HUES6 (cell line): Measurements from ENCODE around the gene SASH1.
"Not testable (repeated sequence)": the region's sequence is repeated elsewhere in the genome, so short reads cannot be mapped to it uniquely, and the experiment has no call there.

Experiments
- H3K27ac ChIP-seq: 2 replicates; pipeline ENCODE4 v1.7.0; 2013; ENCODE audit warnings: low read depth, mild to moderate bottlenecking, low read length, inconsistent platforms
- H3K27me3 ChIP-seq: 2 replicates; pipeline ENCODE4 v1.6.1; 2013; ENCODE audit warnings: low read length; ENCODE audit not compliant: control insufficient read depth, insufficient read depth
- H3K36me3 ChIP-seq: 2 replicates; pipeline ENCODE4 v1.6.1; 2013; ENCODE audit warnings: low read length; ENCODE audit not compliant: control insufficient read depth, insufficient read depth
- H3K4me1 ChIP-seq: 2 replicates; pipeline ENCODE4 v1.6.1; 2013; ENCODE audit warnings: low read length; ENCODE audit not compliant: control insufficient read depth, insufficient read depth
- H3K4me3 ChIP-seq: 2 replicates; pipeline ENCODE4 v1.5.1; 2013; ENCODE audit warnings: low read depth, low read length
- H3K9ac ChIP-seq: one replicate; pipeline ENCODE4 v1.6.1; 2013; ENCODE audit warnings: mild to moderate bottlenecking, low read length
- H3K9me3 ChIP-seq: 2 replicates; pipeline ENCODE4 v1.6.1; 2013; ENCODE audit warnings: low read depth, low read length; ENCODE audit not compliant: control insufficient read depth, insufficient read depth

SASH1 gene

GRCh38 chr6:148389917-148390316 is 47.3 kb downstream of the SASH1 start:
- H3K9ac ChIP-seq: no peak overlapping the region
- H3K36me3 ChIP-seq: no peaks in the 10 kb centered on the region; the same call in 1 of the 2 replicates
- H3K4me3 ChIP-seq: no peak overlapping the region
- H3K27ac ChIP-seq: no peak overlapping the region
- H3K27me3 ChIP-seq: no peaks in the 10 kb centered on the region
- peaks cover 10% of the 10 kb centered on the region for H3K4me1 ChIP-seq
- H3K9me3 ChIP-seq: no peaks in the 10 kb centered on the region

GRCh38 chr6:148392127-148392526 is 49.5 kb downstream of the SASH1 start:
- H3K4me1 ChIP-seq, H3K27ac ChIP-seq, H3K4me3 ChIP-seq, H3K36me3 ChIP-seq, H3K9me3 ChIP-seq, H3K9ac ChIP-seq, H3K27me3 ChIP-seq: not testable (repeated sequence)

- Histone ChIP-seq H3K27ac (no peak overlapping the region), H3K27me3 (no peaks in the 10 kb centered on the region), H3K4me3 (no peak overlapping the region), H3K9ac (no peak overlapping the region), H3K4me1 (0 out of 2 replicates have a peak, but pooled peaks cover 6% of the 10 kb centered on the region), H3K36me3 (no peaks in the 10 kb centered on the region; the same call in 1 of the 2 replicates), H3K9me3 (no peaks in the 10 kb centered on the region)
Observed at GRCh38 chr6:148392671-148393070, 50.0 kb downstream of the SASH1 start.

GRCh38 chr6:148395583-148396101 is 53.0 kb downstream of the SASH1 start:
- Histone ChIP-seq H3K4me3 (no peak overlapping the region), H3K9ac (no peak overlapping the region), H3K9me3 (no peaks in the 10 kb centered on the region), H3K27me3 (no peaks in the 10 kb centered on the region), H3K36me3 (peaks cover 6% of the 10 kb centered on the region; the same call in 1 of the 2 replicates), H3K27ac (no peak overlapping the region), H3K4me1 (no peaks in the 10 kb centered on the region)

- Histone ChIP-seq H3K4me3 (no peak overlapping the region), H3K4me1 (peaks cover 3% of the 10 kb centered on the region; the same call in 1 of the 2 replicates)
Observed at GRCh38 chr6:148396411-148396810, 53.8 kb downstream of the SASH1 start.

GRCh38 chr6:148396926-148397325 is 54.3 kb downstream of the SASH1 start:
- Histone ChIP-seq H3K27ac (no peak overlapping the region), H3K4me1 (peaks cover 3% of the 10 kb centered on the region; the same call in 1 of the 2 replicates), H3K4me3 (no peak overlapping the region), H3K36me3 (peaks cover 6% of the 10 kb centered on the region; the same call in 1 of the 2 replicates), H3K9ac (no peak overlapping the region), H3K9me3 (no peaks in the 10 kb centered on the region), H3K27me3 (no peaks in the 10 kb centered on the region)

More at GRCh38 chr6:148396411-148396810, 53.8 kb downstream of the SASH1 start:
- Histone ChIP-seq H3K9me3 (no peaks in the 10 kb centered on the region), H3K27me3 (no peaks in the 10 kb centered on the region), H3K36me3 (peaks cover 6% of the 10 kb centered on the region; the same call in 1 of the 2 replicates), H3K27ac (no peak overlapping the region), H3K9ac (no peak overlapping the region)

- Histone ChIP-seq H3K27ac (no peak overlapping the region), H3K9me3 (no peaks in the 10 kb centered on the region), H3K36me3 (peaks cover 6% of the 10 kb centered on the region; the same call in 1 of the 2 replicates), H3K4me3 (no peak overlapping the region), H3K4me1 (peaks cover 3% of the 10 kb centered on the region; the same call in 1 of the 2 replicates), H3K27me3 (no peaks in the 10 kb centered on the region), H3K9ac (no peak overlapping the region)
Observed at GRCh38 chr6:148398244-148398643, 55.6 kb downstream of the SASH1 start.

GRCh38 chr6:148398678-148399077 is 56.0 kb downstream of the SASH1 start:
- H3K9me3 ChIP-seq: no peaks in the 10 kb centered on the region
- no peak overlapping the region for H3K27ac ChIP-seq
- no peak overlapping the region for H3K4me3 ChIP-seq
- H3K36me3 ChIP-seq: peaks cover 6% of the 10 kb centered on the region; the same call in 1 of the 2 replicates
- H3K4me1 ChIP-seq: peaks cover 6% of the 10 kb centered on the region
- no peaks in the 10 kb centered on the region for H3K27me3 ChIP-seq
- no peak overlapping the region for H3K9ac ChIP-seq

GRCh38 chr6:148401571-148401970 is 58.9 kb downstream of the SASH1 start:
- Histone ChIP-seq H3K27ac (no peak overlapping the region), H3K4me1 (peaks cover 18% of the 10 kb centered on the region), H3K4me3 (no peak overlapping the region), H3K36me3 (peaks cover 6% of the 10 kb centered on the region; the same call in 1 of the 2 replicates), H3K9me3 (no peaks in the 10 kb centered on the region), H3K9ac (no peak overlapping the region), H3K27me3 (no peaks in the 10 kb centered on the region)

- H3K9ac ChIP-seq: no peak overlapping the region
- H3K27ac ChIP-seq: no peak overlapping the region
- no peaks in the 10 kb centered on the region for H3K27me3 ChIP-seq
- H3K4me1 ChIP-seq: peaks cover 18% of the 10 kb centered on the region
- no peaks in the 10 kb centered on the region for H3K9me3 ChIP-seq
- H3K36me3 ChIP-seq: no peaks in the 10 kb centered on the region
- no peak overlapping the region for H3K4me3 ChIP-seq
Observed at GRCh38 chr6:148404456-148405054, 61.9 kb downstream of the SASH1 start.

GRCh38 chr6:148405894-148406293 is 63.3 kb downstream of the SASH1 start:
- no peak overlapping the region for H3K4me3 ChIP-seq
- H3K4me1 ChIP-seq: peaks cover 16% of the 10 kb centered on the region
- no peaks in the 10 kb centered on the region for H3K36me3 ChIP-seq
- H3K27ac ChIP-seq: no peak overlapping the region
- no peak overlapping the region for H3K9ac ChIP-seq
- no peaks in the 10 kb centered on the region for H3K9me3 ChIP-seq
- no peaks in the 10 kb centered on the region for H3K27me3 ChIP-seq
